K562 (cell line): ENCODE measurements around the gene MAP7D1. TPM values are rescaled to one million over a fixed set of nuclear protein-coding genes. Genes with fewer than 3 reads are reported as not detected.

ENCODE experiments used
- BCOR ChIP-seq: fragments of 450-650 bp; IDR thresholded peaks from 2 replicates; pipeline ENCODE4 v1.6.1; 2016
- BDP1 ChIP-seq: IDR thresholded peaks from 3 replicates; pipeline ENCODE4 v1.6.1; 2011; ENCODE audit not compliant: insufficient read length, insufficient read depth
- CCAR2 ChIP-seq: fragments of 200-400 bp; formaldehyde crosslinking; IDR thresholded peaks from 2 replicates; pipeline ENCODE4 v1.6.1; 2017; ENCODE audit warnings: mild to moderate bottlenecking, low read depth, low read length
- CHAMP1 ChIP-seq: fragments of 450-650 bp; IDR thresholded peaks from 2 replicates; pipeline ENCODE4 v1.6.1; 2016; ENCODE audit warnings: mild to moderate bottlenecking
- EP300 ChIP-seq: IDR thresholded peaks from 2 replicates; pipeline ENCODE4 v1.6.1; 2012; ENCODE audit warnings: low read length, improper control_type of control experiment
- HDGF ChIP-seq: fragments of 450-650 bp; IDR thresholded peaks from 2 replicates; pipeline ENCODE4 v1.6.1; 2016
- IFI16 ChIP-seq: fragments of 250-450 bp; sonication (Bioruptor Pico); IDR thresholded peaks from 2 replicates; pipeline ENCODE4 v2.1.2; 2022; ENCODE audit warnings: mild to moderate bottlenecking, inconsistent platforms
- KAT7 ChIP-seq: sonication (generic); formaldehyde crosslinking; IDR thresholded peaks from 2 replicates; pipeline ENCODE4 v1.8.0; 2022; ENCODE audit warnings: missing genetic modification reagents, mild to moderate bottlenecking, borderline replicate concordance
- MEF2D ChIP-seq: conservative IDR thresholded peaks from 2 replicates; pipeline ENCODE4 v1.6.1; 2016; ENCODE audit warnings: low read depth, missing genetic modification characterization, missing compliant biosample characterization
- NBN ChIP-seq: fragments of 450-650 bp; IDR thresholded peaks from 2 replicates; pipeline ENCODE4 v1.6.1; 2016; ENCODE audit warnings: low read depth, mild to moderate bottlenecking
- NFRKB ChIP-seq: fragments of 450-650 bp; IDR thresholded peaks from 2 replicates; pipeline ENCODE4 v1.6.1; 2016; ENCODE audit warnings: low read depth
- PTTG1 ChIP-seq: fragments of 450-650 bp; IDR thresholded peaks from 2 replicates; pipeline ENCODE4 v1.6.1; 2016; ENCODE audit warnings: low read depth, mild to moderate bottlenecking, missing genetic modification characterization, missing compliant biosample characterization
- RAD51 ChIP-seq: fragments of 450-650 bp; IDR thresholded peaks from 2 replicates; pipeline ENCODE4 v1.7.1; 2016; ENCODE audit warnings: low read depth, mild to moderate bottlenecking, borderline replicate concordance
- RFX5 ChIP-seq: IDR thresholded peaks from 2 replicates; pipeline ENCODE4 v1.6.1; 2011; ENCODE audit warnings: low read depth, mild to moderate bottlenecking, improper control_type of control experiment, low read length
- SMAD4 ChIP-seq: fragments of 250-450 bp; sonication (Bioruptor Pico); conservative IDR thresholded peaks from 2 replicates; pipeline ENCODE4 v1.8.0; 2021; ENCODE audit warnings: inconsistent platforms, mild to moderate bottlenecking, moderate library complexity
- SMARCA4 ChIP-seq: fragments of 450-650 bp; IDR thresholded peaks from 2 replicates; pipeline ENCODE4 v1.6.1; 2016
- ZBTB8A ChIP-seq: fragments of 450-650 bp; IDR thresholded peaks from 2 replicates; pipeline ENCODE4 v1.6.1; 2018; ENCODE audit warnings: mild to moderate bottlenecking, moderate library complexity; ENCODE audit not compliant: partially characterized antibody
- ZKSCAN3 ChIP-seq: fragments of 250-450 bp; sonication (Bioruptor Pico); IDR thresholded peaks from 2 replicates; pipeline ENCODE4 v1.4.0; 2020
- ZNF766 ChIP-seq: fragments of 200-800 bp; sonication (Bioruptor generic); conservative IDR thresholded peaks from 2 replicates; pipeline ENCODE4 v1.6.1; 2016; ENCODE audit warnings: missing genetic modification characterization, missing compliant biosample characterization
- polyA plus RNA-seq, 8 experiments: library from polyadenylated mRNA; depleted of rRNA in 4 of 8; stranded (reverse) in 5 of 8; unstranded in 3 of 8; fragments of >200 nt; fragmentation: Nextera tagmentation in 2 of 8; fragmentation: Illumina TruSeq in 1 of 8; extraction: Ambion mirVana in 2 of 8; extraction: Trizol in 1 of 8; gene quantifications; 2 replicates each; pipeline versions ENCODE4 v1.2.1 to v1.2.3, GENCODE V29; 2011 to 2014; ENCODE audit warnings: inconsistent platforms in 1 of 8, missing spikeins in 1 of 8
- total RNA-seq, 7 experiments: library from RNA; depleted of rRNA in 6 of 7; stranded (reverse); fragments of >200 nt in 6 of 7; fragmentation: Illumina TruSeq in 2 of 7; extraction: Trizol in 2 of 7; gene quantifications; 2 replicates each; pipeline versions ENCODE4 v1.2.1 to v1.2.3, GENCODE V29; 2011 to 2021; ENCODE audit warnings: low replicate concordance in 1 of 7
- TF ChIP-seq, protein P1 (sequence below): fragments of 450-650 bp; IDR thresholded peaks from 2 replicates; pipeline ENCODE4 v1.6.1; 2017; ENCODE audit warnings: mild to moderate bottlenecking, moderate library complexity
- TF ChIP-seq, protein P2 (sequence below): sonication (generic); formaldehyde crosslinking; IDR thresholded peaks from 2 replicates; pipeline ENCODE4 v1.8.0; 2022; ENCODE audit warnings: mild to moderate bottlenecking, missing genetic modification reagents

Gene MAP7D1
- total and polyA plus RNA-seq, 9 of the 15 experiments (the other 6 are each of a cell fraction or from before 2014, with no cell fraction given), result 3.6 to 108 (median 34.5) TPM

- TF ChIP-seq, protein P1, sequence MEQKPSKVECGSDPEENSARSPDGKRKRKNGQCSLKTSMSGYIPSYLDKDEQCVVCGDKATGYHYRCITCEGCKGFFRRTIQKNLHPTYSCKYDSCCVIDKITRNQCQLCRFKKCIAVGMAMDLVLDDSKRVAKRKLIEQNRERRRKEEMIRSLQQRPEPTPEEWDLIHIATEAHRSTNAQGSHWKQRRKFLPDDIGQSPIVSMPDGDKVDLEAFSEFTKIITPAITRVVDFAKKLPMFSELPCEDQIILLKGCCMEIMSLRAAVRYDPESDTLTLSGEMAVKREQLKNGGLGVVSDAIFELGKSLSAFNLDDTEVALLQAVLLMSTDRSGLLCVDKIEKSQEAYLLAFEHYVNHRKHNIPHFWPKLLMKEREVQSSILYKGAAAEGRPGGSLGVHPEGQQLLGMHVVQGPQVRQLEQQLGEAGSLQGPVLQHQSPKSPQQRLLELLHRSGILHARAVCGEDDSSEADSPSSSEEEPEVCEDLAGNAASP, result no peak
- TF ChIP-seq RFX5, result 0 out of 2 replicates have a peak, but pooled peaks have one; percentile 19
- TF ChIP-seq, protein P2, sequence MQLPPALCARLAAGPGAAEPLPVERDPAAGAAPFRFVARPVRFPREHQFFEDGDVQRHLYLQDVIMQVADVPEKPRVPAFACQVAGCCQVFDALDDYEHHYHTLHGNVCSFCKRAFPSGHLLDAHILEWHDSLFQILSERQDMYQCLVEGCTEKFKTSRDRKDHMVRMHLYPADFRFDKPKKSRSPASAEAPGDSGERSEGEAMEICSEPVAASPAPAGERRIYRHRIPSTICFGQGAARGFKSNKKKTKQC (CRISPR knock-in tag), result no peak
- no peak for TF ChIP-seq PTTG1
- TF ChIP-seq NBN, result no peak
- TF ChIP-seq CCAR2, result no peak
- TF ChIP-seq SMARCA4, result peak; percentile 51; the same call in 1 of the 2 replicates
- TF ChIP-seq ZBTB8A, result no peak
- TF ChIP-seq ZKSCAN3 (CRISPR knock-in tag), result no peak
- TF ChIP-seq NFRKB, result 0 out of 2 replicates have a peak, but pooled peaks have one; percentile 50
- no peak for TF ChIP-seq ZNF766
- TF ChIP-seq RAD51, result no peak
- no peak for TF ChIP-seq IFI16 (CRISPR knock-in tag)
- no peak for TF ChIP-seq SMAD4 (CRISPR knock-in tag)
- 0 out of 2 replicates have a peak, but pooled peaks have one; percentile 56 for TF ChIP-seq KAT7 (CRISPR knock-in tag)
- TF ChIP-seq BCOR, result peak; percentile 68
- TF ChIP-seq BDP1, result no peak
- no peak for TF ChIP-seq CHAMP1
- no peak for TF ChIP-seq MEF2D (tag)
- TF ChIP-seq HDGF, result no peak
- no peak for TF ChIP-seq EP300
- TF ChIP-seq, all 486 proteins: peak for 20
Observed at GRCh38 chr1:36148821-36149236, 7.1 kb upstream of the MAP7D1 start (continued).
